Omental fat pad (tissue), 4 donors: ENCODE data around the gene ZSWIM3. TPM values are rescaled to one million over a fixed set of nuclear protein-coding genes. Genes with fewer than 3 reads are reported as not detected.

Experiments
- ATAC-seq: fragments of 150-250 bp; one replicate; pipeline ENCODE4 v1.9.1; 2016; ENCODE audit warnings: mild to moderate bottlenecking, moderate library complexity; ENCODE audit not compliant: low FRiP score
- DNase-seq: peaks from one replicate; pipeline ENCODE4 v3.0.0-alpha.2; 2019; ENCODE audit warnings: low spot score
- total RNA-seq, 4 donors: library from RNA; depleted of rRNA; stranded (reverse); fragments of >200 nt; gene quantifications; one replicate each; pipeline ENCODE4 v1.1.0, GENCODE V29; 2016
- TF ChIP-seq, protein P1 (sequence below), 3 donors: fragments of 450-650 bp; IDR thresholded peaks; one replicate each; pipeline ENCODE4 v1.5.1; 2016 to 2017; ENCODE audit warnings: antibody characterized with exemption in 3 of 3, mild to moderate bottlenecking in 3 of 3, moderate library complexity in 2 of 3

ZSWIM3 gene
- total RNA-seq, result 1 to 10 TPM; 2.3 to 5.0 (median 3.1) TPM

DNA sequence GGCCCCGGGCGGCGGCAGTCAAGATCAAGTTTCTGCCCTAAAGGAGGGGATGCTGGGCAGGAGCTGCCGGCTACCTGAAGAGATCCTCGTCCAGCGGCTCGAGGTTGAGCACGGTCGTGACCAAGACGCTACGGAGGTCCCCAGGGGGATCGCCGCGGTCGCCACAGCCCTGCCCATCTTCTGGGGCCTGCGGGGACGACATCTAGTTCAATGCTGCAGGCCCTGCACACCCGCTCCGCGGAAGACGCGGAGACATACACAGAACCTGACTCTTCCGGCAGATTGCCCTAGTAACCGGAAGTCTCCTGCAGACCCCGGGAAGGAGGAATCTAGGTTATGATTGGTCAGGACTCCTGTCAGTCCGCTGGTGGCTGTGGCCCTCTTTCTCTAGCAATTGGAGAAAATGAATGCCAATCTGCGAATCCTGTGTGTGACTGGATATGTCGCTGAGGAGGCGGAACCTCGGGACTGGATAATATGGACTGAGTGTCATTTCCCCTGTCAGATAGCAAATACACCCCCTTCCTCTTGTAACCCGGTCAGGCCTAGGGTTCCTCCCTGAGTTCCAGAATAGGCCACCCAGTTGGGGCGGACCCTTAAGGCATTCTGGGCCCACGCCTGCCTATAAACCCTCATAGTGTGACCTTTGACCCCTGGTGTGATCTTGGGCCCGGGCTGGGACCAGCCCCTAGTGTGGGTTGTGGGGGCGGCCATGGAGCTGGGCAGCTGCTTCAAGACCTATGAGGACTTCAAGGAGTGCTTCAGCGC is at the start of gene ZSWIM3, which contains the start of gene ACOT8:
Gene ZSWIM3, plus strand, starts transcription at position 501 of the 768 bp plus-strand sequence. Its CDS starts 212 bp downstream, at position 713.
Gene ACOT8, minus strand, starts transcription at position 279 of the 768 bp plus-strand sequence. Its CDS starts 77 bp downstream, at position 202.
- TF ChIP-seq, protein P1, sequence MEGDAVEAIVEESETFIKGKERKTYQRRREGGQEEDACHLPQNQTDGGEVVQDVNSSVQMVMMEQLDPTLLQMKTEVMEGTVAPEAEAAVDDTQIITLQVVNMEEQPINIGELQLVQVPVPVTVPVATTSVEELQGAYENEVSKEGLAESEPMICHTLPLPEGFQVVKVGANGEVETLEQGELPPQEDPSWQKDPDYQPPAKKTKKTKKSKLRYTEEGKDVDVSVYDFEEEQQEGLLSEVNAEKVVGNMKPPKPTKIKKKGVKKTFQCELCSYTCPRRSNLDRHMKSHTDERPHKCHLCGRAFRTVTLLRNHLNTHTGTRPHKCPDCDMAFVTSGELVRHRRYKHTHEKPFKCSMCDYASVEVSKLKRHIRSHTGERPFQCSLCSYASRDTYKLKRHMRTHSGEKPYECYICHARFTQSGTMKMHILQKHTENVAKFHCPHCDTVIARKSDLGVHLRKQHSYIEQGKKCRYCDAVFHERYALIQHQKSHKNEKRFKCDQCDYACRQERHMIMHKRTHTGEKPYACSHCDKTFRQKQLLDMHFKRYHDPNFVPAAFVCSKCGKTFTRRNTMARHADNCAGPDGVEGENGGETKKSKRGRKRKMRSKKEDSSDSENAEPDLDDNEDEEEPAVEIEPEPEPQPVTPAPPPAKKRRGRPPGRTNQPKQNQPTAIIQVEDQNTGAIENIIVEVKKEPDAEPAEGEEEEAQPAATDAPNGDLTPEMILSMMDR (IDR thresholded peaks at IDR 0.05), result no peak
- peak; percentile 97 for ATAC-seq
- peak; percentile 90 for DNase-seq

DNA sequence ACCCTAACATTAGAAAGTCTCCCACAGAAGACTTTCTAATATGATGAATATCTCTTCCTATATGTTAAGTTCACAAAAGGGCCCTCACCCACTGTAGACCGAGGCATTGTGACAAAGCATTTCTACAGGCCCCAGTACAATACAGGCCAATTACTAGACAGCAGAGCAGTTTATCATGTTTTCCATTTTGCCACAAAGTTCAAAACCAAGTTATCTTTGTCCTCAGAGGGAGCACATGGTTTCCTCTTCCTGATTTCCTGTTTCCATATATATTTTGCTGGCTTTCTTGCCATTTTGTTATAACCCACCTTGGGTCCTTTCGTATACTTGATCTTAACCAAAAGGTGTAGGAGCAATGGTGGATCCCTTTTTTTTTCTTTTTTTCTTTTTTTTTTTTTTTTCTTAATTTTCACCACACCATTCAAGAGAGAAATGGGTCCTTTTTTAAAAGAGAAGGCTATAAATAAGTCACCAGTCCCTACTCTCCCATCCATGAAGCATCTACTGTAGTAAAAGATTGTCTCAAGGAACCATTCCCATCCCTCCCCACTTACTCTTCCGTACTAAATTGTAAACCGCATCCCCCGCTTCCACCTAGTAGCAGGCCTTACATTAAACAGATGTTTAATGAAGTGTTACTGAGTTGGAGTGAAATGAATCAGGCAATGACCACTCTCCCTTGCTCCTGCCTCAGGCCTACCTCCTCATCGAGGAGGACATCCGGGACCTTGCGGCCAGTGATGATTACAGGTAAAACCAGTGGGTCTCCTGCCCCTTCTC is 47.0 kb upstream of the ZSWIM3 start:
- ATAC-seq, result no peak
- TF ChIP-seq, protein P1 (IDR thresholded peaks at IDR 0.05), result no peak
- DNase-seq, result no peak

DNA sequence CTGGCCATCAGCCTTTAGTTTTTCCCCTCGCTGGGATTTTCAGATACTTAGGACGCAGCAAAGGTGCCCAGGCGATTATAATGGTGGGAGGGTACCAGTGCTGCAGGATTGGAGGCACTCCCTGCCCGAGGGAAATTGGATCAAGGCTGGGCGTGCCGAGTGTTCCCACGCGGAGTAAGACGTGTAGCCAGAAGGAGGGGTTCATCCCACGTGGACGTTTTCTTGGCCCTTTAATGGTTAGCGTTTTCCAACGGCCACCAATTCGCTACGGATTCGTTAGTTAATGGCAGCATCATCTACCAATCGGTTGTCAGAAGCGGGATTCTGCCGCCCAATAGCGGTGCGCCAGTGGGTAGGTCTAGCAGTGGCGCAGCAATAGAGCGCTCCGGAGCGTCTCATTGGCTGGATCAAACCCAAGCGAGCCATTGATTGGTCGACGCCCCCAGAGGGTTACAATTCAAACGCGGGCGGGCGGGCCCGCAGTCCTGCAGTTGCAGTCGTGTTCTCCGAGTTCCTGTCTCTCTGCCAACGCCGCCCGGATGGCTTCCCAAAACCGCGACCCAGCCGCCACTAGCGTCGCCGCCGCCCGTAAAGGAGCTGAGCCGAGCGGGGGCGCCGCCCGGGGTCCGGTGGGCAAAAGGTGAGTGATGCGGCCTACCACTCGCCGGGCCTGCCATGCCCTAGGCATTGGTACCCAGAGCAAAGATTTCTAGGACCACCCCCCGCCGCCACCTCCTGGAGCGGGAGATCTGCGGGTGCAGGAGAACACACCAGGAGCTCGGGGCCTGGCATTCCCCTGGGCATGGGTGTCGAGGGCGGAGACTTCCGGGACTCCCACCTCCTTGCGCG is 45.0 kb upstream of the ZSWIM3 start, which contains the start of gene UBE2C:
Gene UBE2C, plus strand, starts transcription at position 488 of the 849 bp plus-strand sequence. Its CDS starts 52 bp downstream, at position 540.
- TF ChIP-seq, protein P1 (IDR thresholded peaks at IDR 0.05), result no peak
- ATAC-seq (peak; percentile 100), DNase-seq (peak; percentile 80)

DNA sequence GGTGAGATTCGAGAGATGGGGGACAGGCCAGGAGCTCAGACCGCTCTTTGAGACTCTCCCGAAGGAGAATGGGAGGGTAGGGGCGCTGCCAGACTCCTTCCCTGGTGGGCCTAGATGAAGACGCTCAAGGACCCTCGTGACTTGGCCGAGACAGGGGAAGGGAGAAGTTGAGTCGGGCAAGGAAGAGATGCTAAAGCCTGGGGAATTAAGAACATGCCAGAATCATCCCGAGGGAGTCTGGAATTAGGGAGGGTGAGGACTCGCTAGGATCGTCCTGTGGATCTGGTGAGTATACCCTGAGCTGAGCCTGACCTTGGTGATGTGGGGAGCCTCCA is 44.4 kb upstream of the ZSWIM3 start:
- ATAC-seq (no peak), DNase-seq (no peak)
- TF ChIP-seq, protein P1 (IDR thresholded peaks at IDR 0.05), result no peak

DNA sequence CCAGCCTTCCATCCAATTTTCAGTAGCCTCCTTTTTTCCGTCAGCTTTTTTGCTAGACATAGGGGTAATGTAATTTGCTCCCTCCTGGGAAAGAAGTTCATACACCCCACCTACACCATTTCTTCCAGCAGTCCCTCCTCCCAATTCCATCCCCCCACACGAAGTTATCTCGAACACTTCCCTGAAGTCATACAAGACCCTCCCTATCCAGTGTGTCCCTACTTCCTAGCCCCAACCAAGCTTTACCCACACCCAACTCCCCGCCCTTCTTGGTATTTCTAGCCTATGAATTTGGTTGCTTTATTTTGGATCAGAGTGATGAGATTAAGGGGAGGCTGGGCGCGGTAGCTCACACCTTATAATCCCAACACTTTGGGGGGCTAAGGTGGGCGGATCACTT is 43.9 kb upstream of the ZSWIM3 start:
- DNase-seq (no peak), ATAC-seq (no peak)
- TF ChIP-seq, protein P1 (IDR thresholded peaks at IDR 0.05), result no peak

DNA sequence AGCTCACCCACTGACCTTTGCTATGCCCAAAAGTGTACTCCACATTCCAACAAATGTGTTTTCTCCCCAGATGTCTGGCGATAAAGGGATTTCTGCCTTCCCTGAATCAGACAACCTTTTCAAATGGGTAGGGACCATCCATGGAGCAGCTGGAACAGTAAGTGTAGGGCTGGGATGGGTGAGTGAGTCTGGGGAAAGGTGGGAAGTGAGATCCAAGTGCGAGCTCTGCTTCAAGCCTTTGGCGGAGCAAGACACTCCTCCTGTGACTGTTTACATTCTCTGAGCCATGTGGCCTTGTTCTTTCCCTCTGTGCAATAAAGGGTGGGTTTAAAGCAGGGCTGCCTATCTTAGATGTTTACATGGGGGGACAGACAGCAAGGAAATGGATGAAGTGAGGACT is 43.1 kb upstream of the ZSWIM3 start:
- TF ChIP-seq, protein P1 (IDR thresholded peaks at IDR 0.05), result no peak
- DNase-seq (no peak), ATAC-seq (no peak)
